Brain microvascular endothelial cell (primary cell): Measurements from ENCODE around the gene CYREN.
"Not testable (repeated sequence)": the region's sequence is repeated elsewhere in the genome, so short reads cannot be mapped to it uniquely, and the experiment has no call there.

Experiments
- DNase-seq: peaks from one replicate; pipeline ENCODE4 v3.0.0-alpha.2; 2020
- H3K27ac ChIP-seq: fragments of 250-450 bp; sonication (Bioruptor Pico); 2 replicates; pipeline ENCODE4 v1.5.1; 2020; ENCODE audit warnings: mild to moderate bottlenecking, moderate library complexity
- H3K27me3 ChIP-seq: fragments of 250-450 bp; sonication (Bioruptor Pico); replicated peaks from 2 replicates; pipeline ENCODE4 v1.5.1; 2020; ENCODE audit warnings: mild to moderate bottlenecking
- H3K36me3 ChIP-seq: fragments of 250-450 bp; sonication (Bioruptor Pico); replicated peaks from 2 replicates; pipeline ENCODE4 v1.5.1; 2020; ENCODE audit warnings: mild to moderate bottlenecking
- H3K4me3 ChIP-seq: 2 replicates; pipeline ENCODE4 v1.5.1; 2011; ENCODE audit warnings: low read depth, mild to moderate bottlenecking, control low read depth, low read length, moderate library complexity
- in situ Hi-C: cut with HindIII; loops from 2 replicates; pipeline ENCODE4 v1.10.0; 2017; ENCODE audit warnings: low sequenced_read_pairs, low pct_ligation_motif_present
- TF ChIP-seq, protein P1 (sequence below): IDR thresholded peaks from 2 replicates; pipeline ENCODE4 v1.5.1; 2011; ENCODE audit warnings: low read depth, mild to moderate bottlenecking, moderate library complexity, low read length, control low read depth, inconsistent platforms; ENCODE audit errors: missing control alignments

CYREN gene

DNA sequence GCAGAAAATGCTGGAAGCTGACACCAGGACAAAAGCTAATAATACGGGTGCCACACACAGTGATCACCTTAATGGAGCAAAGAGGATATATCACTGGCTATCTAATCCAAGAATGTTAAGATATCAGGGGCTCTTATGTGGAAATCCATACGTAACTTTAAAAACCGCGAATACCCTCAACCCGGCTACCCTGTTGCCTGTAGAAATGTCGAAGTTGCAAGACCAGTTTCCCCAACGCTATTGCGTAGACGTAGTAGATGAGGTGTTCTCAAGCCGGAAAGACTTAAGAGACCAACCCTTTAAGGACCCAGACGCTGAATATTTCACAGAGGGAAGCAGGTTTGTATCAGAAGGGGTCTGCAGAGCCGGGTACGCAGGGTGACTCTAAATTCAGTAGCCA lies 7.9 kb upstream of the CYREN start:
- H3K4me3 ChIP-seq, result no peak overlapping the region
- no peaks in the 10 kb centered on the region for H3K36me3 ChIP-seq
- no peak for DNase-seq
- no peak overlapping the region for H3K27ac ChIP-seq
- no peaks in the 10 kb centered on the region for H3K27me3 ChIP-seq
- TF ChIP-seq, protein P1, sequence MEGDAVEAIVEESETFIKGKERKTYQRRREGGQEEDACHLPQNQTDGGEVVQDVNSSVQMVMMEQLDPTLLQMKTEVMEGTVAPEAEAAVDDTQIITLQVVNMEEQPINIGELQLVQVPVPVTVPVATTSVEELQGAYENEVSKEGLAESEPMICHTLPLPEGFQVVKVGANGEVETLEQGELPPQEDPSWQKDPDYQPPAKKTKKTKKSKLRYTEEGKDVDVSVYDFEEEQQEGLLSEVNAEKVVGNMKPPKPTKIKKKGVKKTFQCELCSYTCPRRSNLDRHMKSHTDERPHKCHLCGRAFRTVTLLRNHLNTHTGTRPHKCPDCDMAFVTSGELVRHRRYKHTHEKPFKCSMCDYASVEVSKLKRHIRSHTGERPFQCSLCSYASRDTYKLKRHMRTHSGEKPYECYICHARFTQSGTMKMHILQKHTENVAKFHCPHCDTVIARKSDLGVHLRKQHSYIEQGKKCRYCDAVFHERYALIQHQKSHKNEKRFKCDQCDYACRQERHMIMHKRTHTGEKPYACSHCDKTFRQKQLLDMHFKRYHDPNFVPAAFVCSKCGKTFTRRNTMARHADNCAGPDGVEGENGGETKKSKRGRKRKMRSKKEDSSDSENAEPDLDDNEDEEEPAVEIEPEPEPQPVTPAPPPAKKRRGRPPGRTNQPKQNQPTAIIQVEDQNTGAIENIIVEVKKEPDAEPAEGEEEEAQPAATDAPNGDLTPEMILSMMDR, result no peak
- in situ Hi-C loops, result no loop called here

DNA sequence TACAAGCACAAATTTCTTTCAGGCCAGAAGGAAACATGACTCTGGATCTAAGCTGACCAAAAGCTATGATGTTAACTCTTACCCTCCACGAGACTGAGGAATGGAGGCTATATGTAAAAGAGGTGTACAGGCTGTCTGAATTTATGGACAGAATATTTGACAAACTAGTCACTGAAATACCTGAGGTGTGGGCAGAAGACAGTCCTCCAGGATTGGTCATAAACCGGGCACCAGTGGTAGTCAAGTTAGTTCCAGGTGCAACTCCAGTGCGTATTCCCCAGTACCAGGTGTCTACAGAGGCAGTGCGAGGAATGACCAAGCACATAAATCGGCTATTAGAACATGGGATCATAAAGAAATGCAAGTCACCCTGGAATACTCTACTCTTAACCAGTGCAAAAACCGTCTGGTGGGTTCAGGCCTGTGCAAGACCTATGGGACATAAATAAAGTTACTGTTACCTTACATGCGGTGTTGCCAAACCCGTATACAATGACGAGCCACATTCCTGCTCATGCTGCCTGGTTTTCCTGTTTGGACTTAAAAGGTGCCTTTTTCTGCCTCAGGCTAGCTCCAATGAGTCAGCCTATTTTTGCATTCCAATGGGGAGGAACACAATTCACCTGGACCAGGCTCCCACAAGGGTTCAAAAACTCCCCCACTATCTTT lies 6.7 kb upstream of the CYREN start:
- H3K27ac ChIP-seq, result no peak overlapping the region
- no peaks in the 10 kb centered on the region for H3K36me3 ChIP-seq
- H3K27me3 ChIP-seq, result no peaks in the 10 kb centered on the region
- in situ Hi-C loops, result no loop called here
- H3K4me3 ChIP-seq, result no peak overlapping the region
- DNase-seq, result no peak
- TF ChIP-seq, protein P1, result no peak

DNA sequence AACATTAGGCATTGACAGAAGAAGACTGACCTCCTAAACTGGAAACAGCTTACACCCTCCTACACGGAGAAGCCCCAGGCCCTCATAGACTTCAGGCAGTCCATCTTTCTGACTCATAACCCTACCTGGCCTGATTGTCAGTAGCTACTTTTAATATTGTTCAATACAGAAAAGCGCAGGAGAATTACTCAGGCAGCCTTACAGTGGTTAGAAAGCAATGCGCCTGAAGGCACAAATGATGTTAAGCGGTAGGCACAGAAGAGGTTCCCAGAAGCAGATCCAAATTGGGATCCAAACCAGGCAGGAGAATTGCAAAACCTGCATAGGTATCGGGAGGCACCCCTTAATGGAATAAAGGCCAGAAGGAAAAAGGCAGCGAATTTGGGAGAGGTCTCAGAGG lies 5.4 kb upstream of the CYREN start:
- no peak for DNase-seq
- no peaks in the 10 kb centered on the region for H3K27me3 ChIP-seq
- no peak overlapping the region for H3K27ac ChIP-seq
- in situ Hi-C loops, result no loop called here
- no peak overlapping the region for H3K4me3 ChIP-seq
- no peaks in the 10 kb centered on the region for H3K36me3 ChIP-seq
- TF ChIP-seq, protein P1, result no peak

GRCh38 chr7:135174941-135175340 lies 4.4 kb upstream of the CYREN start:
- in situ Hi-C loops, result loop anchor here (25.0 kb wide), 1 partner anchor 188 kb away; the partner anchor contains the start of gene AGBL3
- no peaks in the 10 kb centered on the region for H3K27me3 ChIP-seq
- DNase-seq, result no peak
- TF ChIP-seq, protein P1, result no peak
- H3K4me3 ChIP-seq, result no peak overlapping the region
- H3K27ac ChIP-seq, result no peak overlapping the region
- no peaks in the 10 kb centered on the region for H3K36me3 ChIP-seq

DNA sequence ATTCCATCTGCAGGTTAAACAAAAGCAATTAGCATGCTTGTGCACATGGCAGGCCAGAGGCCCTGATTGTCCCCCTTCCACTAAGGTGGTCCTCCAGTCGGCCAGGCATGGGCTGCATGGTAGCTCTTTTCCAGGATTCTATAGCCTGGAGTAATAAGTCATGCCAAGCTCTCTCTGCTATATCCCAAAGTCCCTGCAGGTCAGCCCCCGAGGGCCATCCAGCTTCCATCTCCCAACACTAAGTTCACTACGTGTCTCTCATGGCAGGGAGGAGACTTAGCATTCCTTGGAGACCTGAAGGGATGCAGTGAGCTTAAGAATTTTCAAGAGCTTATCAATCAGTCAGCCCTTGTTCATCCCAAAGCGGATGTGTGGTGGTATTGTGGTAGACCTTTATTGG lies 3.4 kb upstream of the CYREN start:
- H3K27ac ChIP-seq, H3K36me3 ChIP-seq, DNase-seq, H3K4me3 ChIP-seq, H3K27me3 ChIP-seq: not testable (repeated sequence)
- in situ Hi-C loops, result loop anchor here (25.0 kb wide), 1 partner anchor 187 kb away; the partner anchor contains the start of gene AGBL3

DNA sequence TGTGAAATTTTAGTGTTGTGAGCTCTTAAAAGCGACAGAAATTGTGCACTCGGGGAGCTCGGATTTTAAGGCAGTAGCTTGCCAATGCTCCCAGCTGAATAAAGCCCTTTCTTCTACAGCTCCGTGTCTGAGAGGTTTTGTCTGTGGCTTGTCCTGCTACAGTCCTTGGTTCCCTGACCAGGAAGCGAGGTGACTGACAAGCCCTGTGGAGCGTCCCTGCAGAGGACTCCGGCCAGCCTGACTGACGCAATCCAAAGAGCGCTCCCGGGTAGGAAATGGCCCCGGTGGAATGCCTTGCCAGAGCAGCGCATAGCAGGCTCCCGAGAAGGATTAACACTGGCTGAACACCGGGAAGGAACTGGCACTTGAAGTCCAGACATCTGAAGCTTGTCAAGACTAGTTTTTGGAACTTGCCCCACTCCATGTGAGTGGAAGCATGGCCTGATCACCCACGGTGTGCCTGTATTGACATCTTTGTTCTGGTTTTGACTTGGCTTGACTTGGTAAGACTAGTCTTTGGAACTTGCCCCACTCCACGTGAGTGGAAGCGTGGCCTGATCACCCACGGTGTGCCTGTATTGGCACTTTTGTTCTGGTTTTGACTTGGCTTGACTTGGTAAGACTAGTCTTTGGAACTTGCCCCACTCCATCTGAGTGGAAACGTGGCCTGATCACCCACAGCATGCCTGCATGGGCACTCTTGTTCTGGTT lies 1.2 kb upstream of the CYREN start:
- in situ Hi-C loops, result loop anchor here (25.0 kb wide), 1 partner anchor 184 kb away; the partner anchor contains the start of gene AGBL3
- not testable (repeated sequence) for DNase-seq, H3K4me3 ChIP-seq, H3K27me3 ChIP-seq
- peaks cover 17% of the 10 kb centered on the region for H3K36me3 ChIP-seq
- peak overlapping the region; percentile 83 for H3K27ac ChIP-seq

- in situ Hi-C loops, result loop anchor here (25.0 kb wide), 1 partner anchor 184 kb away; the partner anchor contains the start of gene AGBL3
- peak overlapping the region; percentile 79 for H3K4me3 ChIP-seq
- not testable (repeated sequence) for H3K27me3 ChIP-seq, DNase-seq
- peak overlapping the region; percentile 83 for H3K27ac ChIP-seq
- H3K36me3 ChIP-seq, result peaks cover 22% of the 10 kb centered on the region
These were observed 533 bp upstream of the CYREN start for GRCh38 chr7:135170998-135171481.
